Colonic mucosa (tissue), 4 donors: ENCODE measurements around the gene GBX2. TPM values are rescaled to one million over a fixed set of nuclear protein-coding genes. Genes with fewer than 3 reads are reported as not detected.

Experiments
- DNase-seq: peaks from one replicate; pipeline ENCODE4 v3.0.0-alpha.2; 2020
- H3K27ac ChIP-seq: fragments of 200-600 bp; one replicate; pipeline ENCODE4 v1.8.0; 2021
- H3K27me3 ChIP-seq: fragments of 200-600 bp; one replicate; pipeline ENCODE4 v1.8.0; 2021
- H3K36me3 ChIP-seq: fragments of 200-600 bp; one replicate; pipeline ENCODE4 v1.8.0; 2021
- H3K4me1 ChIP-seq: fragments of 200-600 bp; one replicate; pipeline ENCODE4 v1.8.0; 2021; ENCODE audit warnings: mild to moderate bottlenecking
- H3K4me3 ChIP-seq: fragments of 200-600 bp; one replicate; pipeline ENCODE4 v1.8.0; 2021
- H3K9ac ChIP-seq, 2 donors: one replicate each; pipeline ENCODE4 v1.7.0; 2013; ENCODE audit warnings: control low read depth in 2 of 2, low read depth in 2 of 2, low read length in 2 of 2
- H3K9me3 ChIP-seq: fragments of 200-600 bp; one replicate; pipeline ENCODE4 v1.8.0; 2021
- intact Hi-C: fragments of 100-400 bp; cut with DNase I; formaldehyde crosslinking; loops from one replicate; pipeline ENCODE4 v1.14.1; 2022
- total RNA-seq, 2 donors: library from RNA; stranded (reverse); fragmentation: NEBNext Ultra II Directional in 1 of 2; extraction: Animal tissue kit (Norgen Biotek cat#: 25700) in 1 of 2; gene quantifications; one replicate each; pipeline ENCODE4 v1.2.1, GENCODE V29; 2021
- TF ChIP-seq, protein P1 (sequence below): fragments of 200-600 bp; IDR thresholded peaks from one replicate; pipeline ENCODE4 v1.8.0; 2022; ENCODE audit warnings: antibody characterized with exemption, mild to moderate bottlenecking
- donor health status: healthy.
- donor health status: DM: no; HTN: no; CAD: no.
- donor health status: DM: no; HTN: no; CAD: no.

GBX2 gene
- total RNA-seq, 2 donors from 2014 or later = not detected

DNA sequence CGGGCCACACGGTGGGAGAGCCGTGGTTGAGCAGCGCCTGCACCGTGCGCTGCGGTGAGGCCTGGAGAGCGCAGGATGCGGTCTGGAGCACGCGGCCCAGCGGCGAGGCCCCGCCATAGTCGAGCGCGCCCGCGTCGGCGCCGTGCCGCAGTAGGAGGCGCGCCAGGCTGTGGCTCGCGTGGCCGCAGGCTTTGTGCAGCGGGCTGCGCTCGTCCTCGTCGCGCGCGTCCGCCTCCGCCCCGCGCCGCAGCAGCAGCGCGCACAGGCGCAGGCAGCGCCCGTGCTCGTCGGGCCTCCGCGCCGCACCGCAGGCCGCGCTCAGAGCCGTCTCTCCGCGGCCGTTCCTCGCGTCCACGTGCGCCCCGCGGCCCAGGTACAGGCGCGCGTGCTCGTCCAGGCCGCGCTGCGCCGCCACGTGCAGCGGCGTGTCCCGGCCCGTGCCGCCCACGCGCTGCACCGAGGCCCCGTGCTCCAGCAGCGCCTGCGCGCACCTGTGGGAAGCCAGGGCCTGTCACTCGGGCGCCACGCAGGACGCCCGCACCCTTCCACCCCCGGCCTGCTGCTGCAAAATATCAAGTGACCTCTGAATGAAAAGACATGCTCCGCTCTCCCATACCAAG is 46.3 kb upstream of the GBX2 start:
- intact Hi-C loops = no loop called here
- H3K4me1 ChIP-seq = no peaks in the 10 kb centered on the region
- no peak overlapping the region for H3K27ac ChIP-seq
- H3K9ac ChIP-seq = no peak overlapping the region
- peaks cover 4% of the 10 kb centered on the region for H3K27me3 ChIP-seq
- no peak overlapping the region for H3K4me3 ChIP-seq
- H3K9me3 ChIP-seq = no peaks in the 10 kb centered on the region
- TF ChIP-seq, protein P1, sequence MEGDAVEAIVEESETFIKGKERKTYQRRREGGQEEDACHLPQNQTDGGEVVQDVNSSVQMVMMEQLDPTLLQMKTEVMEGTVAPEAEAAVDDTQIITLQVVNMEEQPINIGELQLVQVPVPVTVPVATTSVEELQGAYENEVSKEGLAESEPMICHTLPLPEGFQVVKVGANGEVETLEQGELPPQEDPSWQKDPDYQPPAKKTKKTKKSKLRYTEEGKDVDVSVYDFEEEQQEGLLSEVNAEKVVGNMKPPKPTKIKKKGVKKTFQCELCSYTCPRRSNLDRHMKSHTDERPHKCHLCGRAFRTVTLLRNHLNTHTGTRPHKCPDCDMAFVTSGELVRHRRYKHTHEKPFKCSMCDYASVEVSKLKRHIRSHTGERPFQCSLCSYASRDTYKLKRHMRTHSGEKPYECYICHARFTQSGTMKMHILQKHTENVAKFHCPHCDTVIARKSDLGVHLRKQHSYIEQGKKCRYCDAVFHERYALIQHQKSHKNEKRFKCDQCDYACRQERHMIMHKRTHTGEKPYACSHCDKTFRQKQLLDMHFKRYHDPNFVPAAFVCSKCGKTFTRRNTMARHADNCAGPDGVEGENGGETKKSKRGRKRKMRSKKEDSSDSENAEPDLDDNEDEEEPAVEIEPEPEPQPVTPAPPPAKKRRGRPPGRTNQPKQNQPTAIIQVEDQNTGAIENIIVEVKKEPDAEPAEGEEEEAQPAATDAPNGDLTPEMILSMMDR = no peak
- no peak for DNase-seq
- no peaks in the 10 kb centered on the region for H3K36me3 ChIP-seq

DNA sequence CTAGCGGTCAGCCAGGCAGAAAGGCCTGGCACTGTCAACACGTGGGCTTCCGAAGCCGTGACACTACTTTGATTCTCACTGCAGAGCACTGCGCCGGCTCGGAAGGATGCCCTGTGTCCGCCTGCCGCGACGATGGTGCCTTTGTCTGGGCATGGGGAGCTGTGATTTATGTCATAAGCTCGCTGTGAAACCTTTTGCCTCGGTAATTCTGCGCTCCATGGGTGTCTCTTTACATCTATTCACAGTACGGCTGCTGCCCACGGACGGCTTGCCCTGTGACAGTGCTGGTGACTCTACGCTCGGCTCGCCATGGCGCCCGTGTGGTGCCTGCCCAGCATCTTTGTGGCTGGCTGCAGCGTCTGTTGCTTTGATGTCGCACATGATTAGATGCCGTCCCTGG is 43.1 kb upstream of the GBX2 start:
- no peaks in the 10 kb centered on the region for H3K4me1 ChIP-seq

DNA sequence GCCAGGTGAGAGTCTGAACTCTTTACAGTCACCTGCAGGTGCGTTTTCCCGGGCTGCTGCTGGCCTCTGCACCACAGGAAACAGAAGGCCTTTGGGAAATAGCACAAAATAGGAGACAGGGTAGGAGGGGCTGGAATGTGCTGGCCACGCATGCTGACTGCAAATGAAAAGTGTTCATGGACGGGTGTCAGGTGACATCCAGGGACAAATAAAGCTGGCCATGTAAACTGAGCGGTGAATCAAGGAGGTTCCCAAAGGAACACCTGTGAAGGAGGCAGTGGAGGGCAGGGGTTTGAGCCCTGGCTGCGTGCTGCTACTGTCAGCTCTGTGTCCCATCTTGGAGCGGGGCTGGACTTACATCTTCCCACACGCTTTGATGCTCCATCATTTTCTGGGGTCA is 42.4 kb upstream of the GBX2 start:
- TF ChIP-seq, protein P1 = no peak

More for the DNA sequence above, 43.1 kb upstream of the GBX2 start:
- Histone ChIP-seq H3K9me3 (no peaks in the 10 kb centered on the region), H3K4me3 (no peak overlapping the region), H3K9ac (no peak overlapping the region), H3K36me3 (no peaks in the 10 kb centered on the region), H3K27ac (no peak overlapping the region), H3K27me3 (peaks cover 4% of the 10 kb centered on the region)
- no peak for DNase-seq
- TF ChIP-seq, protein P1 = no peak
- intact Hi-C loops = no loop called here

DNA sequence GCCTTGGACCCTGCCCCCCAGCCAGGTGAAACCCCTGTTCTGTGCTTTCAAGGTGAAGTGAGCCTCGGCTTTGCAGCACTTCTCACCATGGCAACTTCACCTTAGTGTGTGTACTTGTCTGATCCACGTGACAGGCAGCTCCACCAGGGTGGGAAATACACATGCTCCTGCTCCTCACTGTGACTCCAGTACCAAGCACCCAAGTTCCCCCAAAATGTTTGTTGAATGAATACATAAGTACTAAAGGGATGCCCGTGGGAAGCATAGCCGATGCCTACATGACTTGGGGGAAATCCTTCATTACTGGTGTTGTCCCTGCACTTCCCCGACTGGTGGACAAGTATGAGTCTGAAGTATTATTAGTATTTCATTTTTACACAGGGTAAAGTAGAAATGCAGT is 41.8 kb upstream of the GBX2 start:
- no peaks in the 10 kb centered on the region for H3K4me1 ChIP-seq
- no peaks in the 10 kb centered on the region for H3K9me3 ChIP-seq
- intact Hi-C loops = no loop called here
- H3K27ac ChIP-seq = no peak overlapping the region
- TF ChIP-seq, protein P1 = no peak
- no peak for DNase-seq
- peaks cover 4% of the 10 kb centered on the region for H3K27me3 ChIP-seq
- no peak overlapping the region for H3K4me3 ChIP-seq
- H3K36me3 ChIP-seq = no peaks in the 10 kb centered on the region
- H3K9ac ChIP-seq = no peak overlapping the region

More for the DNA sequence above, 42.4 kb upstream of the GBX2 start:
- H3K27ac ChIP-seq = no peak overlapping the region
- H3K9me3 ChIP-seq = no peaks in the 10 kb centered on the region
- H3K4me1 ChIP-seq = no peaks in the 10 kb centered on the region
- no peak overlapping the region for H3K4me3 ChIP-seq
- intact Hi-C loops = no loop called here
- H3K9ac ChIP-seq = no peak overlapping the region
- no peaks in the 10 kb centered on the region for H3K36me3 ChIP-seq
- H3K27me3 ChIP-seq = peaks cover 4% of the 10 kb centered on the region
- no peak for DNase-seq

DNA sequence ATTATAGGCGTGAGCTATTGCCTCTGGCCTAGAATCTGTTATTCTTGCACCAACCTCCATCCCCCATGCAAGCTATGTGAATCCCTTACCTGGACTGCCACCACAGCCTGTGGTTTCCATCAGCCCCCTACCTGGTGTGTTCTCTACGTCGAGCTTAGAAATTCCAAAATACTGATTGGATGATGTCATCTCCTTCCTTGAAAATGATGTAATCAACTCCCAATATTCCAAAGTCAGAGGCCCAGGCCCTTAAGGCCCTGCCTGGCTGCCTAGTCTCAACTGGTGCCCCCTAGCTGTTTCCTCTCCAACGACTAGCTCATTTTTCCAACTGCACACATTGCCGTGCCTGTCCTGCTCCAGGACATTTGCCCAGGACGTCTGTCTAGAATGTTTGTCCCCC is 41.3 kb upstream of the GBX2 start:
- peaks cover 4% of the 10 kb centered on the region for H3K27me3 ChIP-seq
- intact Hi-C loops = no loop called here
- TF ChIP-seq, protein P1 = no peak
- no peak overlapping the region for H3K27ac ChIP-seq
- no peak for DNase-seq
- H3K36me3 ChIP-seq = no peaks in the 10 kb centered on the region
- H3K4me3 ChIP-seq = no peak overlapping the region
- H3K4me1 ChIP-seq = no peaks in the 10 kb centered on the region
- H3K9me3 ChIP-seq = no peaks in the 10 kb centered on the region
- H3K9ac ChIP-seq = no peak overlapping the region
